GM04503 (cell line): Measurements from ENCODE around the gene CPB1.
"Not testable (repeated sequence)": the region's sequence is repeated elsewhere in the genome, so short reads cannot be mapped to it uniquely, and the experiment has no call there.

Experiments used
- DNase-seq: peaks from one replicate; pipeline ENCODE4 v3.0.0-alpha.2; 2012; ENCODE audit warnings: low read depth

The CPB1 gene

DNA sequence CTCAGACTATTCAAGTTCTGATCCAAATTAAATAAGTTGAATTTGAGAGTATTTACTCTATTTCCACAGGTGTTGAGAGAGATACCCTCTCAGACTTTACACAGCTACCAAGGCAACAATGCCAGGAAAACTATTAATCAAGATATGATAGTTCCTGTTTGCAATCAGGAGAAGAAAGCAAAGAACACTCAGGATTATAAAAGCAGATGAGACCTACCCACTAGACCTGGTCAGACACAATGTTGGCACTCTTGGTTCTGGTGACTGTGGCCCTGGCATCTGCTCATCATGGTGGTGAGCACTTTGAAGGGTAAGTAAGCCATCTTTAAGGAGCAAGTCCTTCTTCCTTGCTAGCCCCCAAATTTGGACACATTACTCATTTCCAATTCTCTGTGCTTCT is at the start of gene CPB1:
TSS of gene CPB1 (plus strand) at position 227 of the 400 bp plus-strand sequence. CDS start at position 240, 13 bp downstream.
- DNase-seq, result no peak

DNA sequence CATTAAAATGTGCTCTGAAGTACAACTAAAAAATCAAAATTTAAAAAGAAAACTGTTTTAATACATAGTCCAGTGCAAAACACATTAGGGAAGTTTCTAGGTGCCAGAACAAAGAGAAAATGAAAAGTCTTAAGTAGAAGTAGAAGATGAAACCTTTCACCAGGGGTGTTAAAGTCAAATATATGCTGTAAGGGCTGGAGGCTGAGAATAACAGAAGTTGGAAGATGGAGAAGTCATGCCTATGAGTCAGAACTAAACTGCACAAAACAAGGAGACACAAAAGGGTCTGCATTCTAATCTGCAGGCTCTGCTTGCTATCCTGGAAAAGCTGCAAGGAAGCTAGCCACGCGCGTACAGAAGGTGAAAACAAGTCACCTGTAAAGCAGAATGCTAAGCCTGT is 48.7 kb upstream of the CPB1 start:
- no peak for DNase-seq

DNA sequence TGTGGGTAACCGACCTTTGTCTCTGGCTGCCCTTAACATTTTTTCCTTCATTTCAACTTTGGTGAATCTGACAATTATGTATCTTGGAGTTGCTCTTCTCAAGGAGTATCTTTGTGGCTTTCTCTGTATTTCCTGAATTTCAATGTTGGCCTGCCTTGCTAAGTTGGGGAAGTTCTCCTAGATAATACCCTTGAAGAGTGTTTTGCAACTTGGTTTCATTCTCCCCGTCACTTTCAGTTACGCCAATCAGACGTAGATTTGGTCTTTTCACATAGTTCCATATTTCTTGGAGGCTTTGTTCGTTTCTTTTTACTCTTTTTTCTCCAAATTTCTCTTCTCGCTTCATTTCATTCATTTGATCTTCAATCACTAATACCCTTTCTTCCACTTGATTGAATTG is 42.6 kb upstream of the CPB1 start:
- DNase-seq, result not testable (repeated sequence)

DNA sequence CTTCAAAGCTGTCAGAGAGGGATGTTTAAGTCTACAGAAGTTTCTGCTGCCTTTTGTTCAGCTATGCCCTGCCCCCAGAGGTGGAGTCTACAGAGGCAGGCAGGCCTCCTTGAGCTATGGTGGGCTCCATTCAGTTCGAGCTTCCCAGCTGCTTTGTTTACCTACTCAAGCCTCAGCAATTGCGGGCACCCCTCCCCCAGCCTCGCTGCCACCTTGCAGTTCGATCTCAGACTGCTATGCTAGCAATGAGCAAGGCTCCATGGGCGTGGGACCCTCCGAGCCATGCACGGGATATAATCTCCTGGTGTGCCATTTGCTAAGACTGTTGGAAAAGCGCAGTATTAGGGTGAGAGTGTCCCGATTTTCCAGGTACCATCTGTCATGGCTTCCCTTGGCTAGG is 41.5 kb upstream of the CPB1 start:
- DNase-seq, result not testable (repeated sequence)

DNA sequence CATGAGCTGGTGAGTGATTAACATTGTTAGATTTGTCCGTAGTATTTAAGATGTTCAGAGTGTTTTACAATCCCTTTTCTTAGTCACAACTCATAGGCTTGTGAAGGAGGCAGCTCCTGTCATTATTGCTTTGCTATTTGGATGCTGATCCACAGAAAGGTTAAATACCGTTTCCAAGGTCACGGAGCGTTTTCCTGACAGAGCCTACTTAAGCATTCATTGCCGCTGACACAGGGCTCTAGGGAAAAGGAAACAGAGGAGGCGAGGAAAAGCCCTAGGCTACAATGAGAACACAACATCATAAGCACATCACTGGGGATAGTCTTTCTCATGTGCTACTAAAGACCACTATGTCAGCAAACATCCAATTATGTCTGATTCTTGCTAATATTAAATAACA is 38.5 kb upstream of the CPB1 start:
- DNase-seq, result no peak

DNA sequence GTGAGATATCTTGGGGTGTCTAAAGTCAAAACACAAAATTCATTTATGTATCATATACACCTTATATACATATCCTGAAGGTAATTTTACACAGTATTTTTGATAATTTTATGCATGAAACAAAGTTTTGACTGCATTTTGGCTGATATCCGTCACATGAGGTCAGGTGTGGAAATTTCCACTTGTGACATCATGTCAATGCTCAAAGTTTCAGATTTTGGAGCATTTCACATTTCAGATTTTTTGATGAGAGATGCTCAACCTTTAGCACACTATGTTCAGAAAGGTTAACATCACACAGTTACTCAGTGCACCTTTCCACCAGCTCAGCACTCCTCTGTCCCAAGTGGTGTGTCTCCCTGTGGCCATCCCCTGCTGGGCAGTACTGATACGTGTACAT is 37.7 kb upstream of the CPB1 start:
- DNase-seq, result no peak

DNA sequence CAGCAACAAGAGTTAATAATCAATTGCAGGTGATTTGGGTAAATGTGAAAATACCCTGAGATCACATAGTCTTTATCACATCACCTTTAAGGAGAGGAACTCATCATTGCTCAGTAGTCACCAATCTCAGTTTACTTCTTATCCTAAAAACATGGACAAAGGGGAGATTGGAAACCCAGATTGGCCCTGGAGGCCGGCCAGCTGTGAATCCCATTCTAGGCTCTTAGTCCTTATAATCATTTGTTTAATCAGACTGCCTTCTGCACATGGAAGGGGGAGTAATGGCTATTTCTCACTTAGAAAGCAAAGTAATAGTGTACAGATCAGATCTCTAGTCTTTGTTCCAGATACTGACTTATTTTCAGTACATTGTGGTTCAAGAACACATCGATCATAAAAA is 37.2 kb upstream of the CPB1 start:
- DNase-seq, result no peak

DNA sequence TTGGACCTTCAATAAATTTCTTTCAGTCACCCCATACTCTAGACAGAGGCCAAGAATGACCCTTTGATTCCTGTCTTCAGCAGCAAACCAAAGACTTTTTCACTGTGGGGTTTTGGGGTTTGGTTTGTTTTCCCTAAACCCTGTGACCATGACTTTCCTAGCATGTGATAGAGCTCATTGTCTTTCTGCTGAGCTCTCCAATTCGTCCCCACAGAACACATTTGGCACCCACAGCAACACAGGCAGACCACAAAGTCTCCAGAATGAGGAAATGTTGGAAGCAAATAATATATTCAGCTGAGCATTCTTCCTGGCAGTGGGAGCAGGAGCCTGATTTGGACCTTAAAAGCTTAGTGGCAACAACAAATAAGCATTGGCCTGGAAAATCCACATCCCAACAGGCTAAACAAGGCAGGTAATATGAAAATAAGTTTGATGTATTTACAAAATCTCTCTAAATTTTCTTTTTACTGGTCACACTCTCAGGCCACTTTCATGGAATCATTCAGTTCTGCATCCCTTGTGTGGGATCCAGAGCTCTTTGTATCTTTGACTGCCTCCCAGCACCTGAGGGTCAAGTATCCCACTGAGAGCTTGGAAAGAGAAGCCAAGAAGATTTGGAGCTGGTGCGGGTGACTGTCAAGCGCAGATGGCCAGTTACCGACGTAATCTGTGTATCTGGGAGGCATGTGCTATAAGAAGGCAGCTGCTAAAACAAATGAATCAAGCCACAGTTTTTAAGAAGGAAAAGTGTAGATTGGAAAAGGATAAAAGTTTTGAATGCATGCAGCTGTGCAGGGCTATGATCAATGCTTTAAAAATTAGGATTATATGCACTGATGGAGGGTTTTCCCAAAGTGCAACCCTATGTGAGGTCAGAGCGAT is 36.5 kb upstream of the CPB1 start:
- peak; percentile 3 for DNase-seq

DNA sequence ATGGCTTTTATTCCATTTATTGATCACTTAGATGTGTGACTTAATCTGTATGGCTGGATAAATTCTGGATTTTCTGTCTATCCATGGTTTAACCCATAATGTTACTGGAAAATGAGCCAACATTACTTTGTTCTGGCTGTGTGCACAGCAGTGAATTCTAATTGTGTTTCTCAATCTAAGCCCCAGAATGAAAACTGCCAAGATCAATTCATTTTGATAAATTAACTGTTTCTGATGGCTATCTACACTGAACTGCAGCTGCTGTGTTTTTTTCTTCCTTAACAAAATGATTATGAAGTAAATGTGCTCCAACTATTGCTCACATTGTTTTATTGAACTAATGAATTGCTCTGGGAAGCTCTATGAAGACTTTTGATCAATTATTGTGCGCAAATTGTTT is 35.7 kb upstream of the CPB1 start:
- no peak for DNase-seq

DNA sequence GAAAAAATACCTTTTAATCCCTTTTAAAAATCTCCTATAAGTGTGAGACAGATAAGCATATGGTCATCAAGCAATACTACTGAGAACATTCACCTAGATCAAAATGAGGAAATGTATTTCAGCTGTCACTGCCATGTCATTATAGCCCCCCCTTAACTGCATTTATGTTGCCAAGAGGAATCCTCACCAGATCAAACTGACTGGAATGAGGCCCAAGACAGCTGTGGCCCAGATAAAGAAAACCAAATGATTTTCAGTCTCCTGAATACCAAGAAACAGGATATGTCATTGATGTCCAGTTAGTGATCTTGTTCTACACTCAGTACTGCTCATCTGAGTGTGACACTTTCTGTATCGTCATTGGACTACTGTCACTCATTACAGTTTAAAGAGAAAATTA is 35.1 kb upstream of the CPB1 start:
- no peak for DNase-seq

DNA sequence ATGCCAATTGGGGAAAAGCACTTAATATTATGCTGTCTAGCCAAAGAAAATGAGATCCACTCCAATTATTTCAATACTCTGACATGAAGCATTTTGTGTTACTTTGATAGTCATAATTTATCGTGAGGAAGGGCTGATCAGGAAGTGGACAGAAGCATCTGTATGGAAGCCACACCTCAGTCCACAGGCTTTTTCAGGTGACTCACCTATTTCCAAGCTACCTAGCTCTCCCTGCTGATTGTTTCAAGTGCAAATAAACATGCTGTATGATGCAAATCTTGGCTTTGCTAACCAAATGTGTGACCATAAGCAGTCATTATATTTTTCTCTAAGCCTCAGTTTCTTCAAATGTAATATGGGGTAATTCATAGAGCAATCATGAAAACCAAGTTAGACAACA is 30.8 kb upstream of the CPB1 start:
- DNase-seq, result no peak

DNA sequence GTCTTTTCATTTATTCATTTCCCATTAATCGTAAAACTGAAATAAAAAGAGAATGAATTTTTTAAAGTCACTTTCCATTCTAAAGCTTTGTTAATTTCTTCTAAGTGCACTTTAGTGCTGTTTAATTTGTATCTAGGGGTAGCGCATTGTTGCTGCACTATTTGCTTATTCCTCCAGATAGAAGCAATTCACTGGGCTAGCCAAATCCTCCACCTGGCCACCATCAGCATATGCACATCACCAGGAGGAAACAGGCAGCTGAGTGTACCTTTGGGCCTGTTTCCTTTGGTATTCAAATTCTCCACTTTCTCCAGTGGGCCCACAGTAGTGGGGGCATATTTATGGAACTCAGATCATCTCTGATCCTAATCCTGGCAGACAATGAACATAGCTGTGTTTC is 29.8 kb upstream of the CPB1 start:
- no peak for DNase-seq

DNA sequence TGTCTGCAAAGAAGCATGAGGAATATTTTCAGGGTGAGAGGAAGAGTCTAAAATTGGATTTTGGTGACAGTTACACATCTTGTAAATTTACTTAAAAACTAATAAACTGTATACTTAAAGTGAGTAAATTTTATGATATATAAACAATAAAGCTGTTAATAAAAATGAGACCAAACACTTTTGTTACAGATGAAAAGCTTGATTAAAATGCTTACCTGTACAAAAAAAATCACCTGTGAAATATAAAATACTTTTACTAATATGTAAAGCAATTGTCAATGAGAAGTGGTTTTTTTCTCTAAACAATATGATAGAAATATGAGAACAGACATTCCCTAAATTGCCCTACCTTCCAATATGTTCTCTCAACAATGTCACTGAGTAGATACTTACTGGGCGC is 27.2 kb upstream of the CPB1 start:
- no peak for DNase-seq

DNA sequence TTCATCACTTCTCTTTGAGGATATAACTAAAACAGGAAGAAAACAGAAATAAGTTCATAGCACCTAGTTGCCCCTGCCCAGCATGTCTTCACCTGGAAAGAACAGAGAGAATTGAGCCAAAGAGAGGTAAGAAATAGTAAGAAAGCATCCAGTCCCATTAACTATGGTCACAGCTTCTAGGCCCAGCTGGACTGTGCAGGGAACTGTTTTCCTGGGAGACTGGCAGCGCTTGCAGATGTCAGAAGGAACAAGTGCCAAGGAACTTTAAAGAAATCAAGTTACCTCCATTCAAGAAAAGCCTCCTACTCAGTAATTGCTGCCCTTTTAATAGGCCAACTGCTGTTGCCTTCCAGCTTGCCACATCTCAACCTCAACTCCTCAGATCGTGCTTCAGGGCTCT is 17.8 kb upstream of the CPB1 start:
- DNase-seq, result no peak

DNA sequence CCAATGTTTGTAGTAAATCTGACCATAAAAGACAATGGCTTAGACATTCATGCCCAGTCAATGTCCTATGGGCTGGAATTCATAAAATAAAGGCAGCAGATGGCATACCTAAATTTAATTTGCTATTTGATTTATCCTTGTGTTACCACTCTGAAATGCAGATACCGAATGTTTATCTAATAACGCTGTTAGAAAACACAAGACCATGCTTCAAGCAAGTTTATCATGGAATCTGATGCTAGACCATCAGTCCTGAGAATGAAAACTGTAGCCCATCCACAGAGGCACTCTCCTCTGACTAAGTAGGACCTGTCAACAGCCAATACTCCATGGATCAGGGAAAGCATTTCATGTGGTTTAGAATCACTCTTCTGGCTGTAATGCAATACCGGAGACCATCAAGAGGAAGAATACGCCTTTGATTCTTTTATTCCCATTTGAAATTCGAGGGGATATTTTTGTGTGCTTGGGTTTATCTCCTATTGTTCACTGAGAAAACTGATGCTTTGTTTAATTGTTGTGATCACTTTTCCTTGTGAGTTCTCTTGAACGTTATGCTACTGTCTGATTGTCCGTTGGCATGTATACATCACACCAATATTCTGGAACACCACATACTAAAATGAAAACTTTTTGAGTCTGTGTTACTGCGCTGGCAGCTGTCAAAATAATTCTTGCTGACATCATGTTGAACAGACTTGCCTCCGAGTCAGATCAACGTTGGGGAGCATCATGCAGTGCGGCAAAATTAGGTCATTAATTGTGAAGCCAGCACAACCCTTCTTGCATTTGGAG is 12.1 kb upstream of the CPB1 start:
- DNase-seq, result no peak

DNA sequence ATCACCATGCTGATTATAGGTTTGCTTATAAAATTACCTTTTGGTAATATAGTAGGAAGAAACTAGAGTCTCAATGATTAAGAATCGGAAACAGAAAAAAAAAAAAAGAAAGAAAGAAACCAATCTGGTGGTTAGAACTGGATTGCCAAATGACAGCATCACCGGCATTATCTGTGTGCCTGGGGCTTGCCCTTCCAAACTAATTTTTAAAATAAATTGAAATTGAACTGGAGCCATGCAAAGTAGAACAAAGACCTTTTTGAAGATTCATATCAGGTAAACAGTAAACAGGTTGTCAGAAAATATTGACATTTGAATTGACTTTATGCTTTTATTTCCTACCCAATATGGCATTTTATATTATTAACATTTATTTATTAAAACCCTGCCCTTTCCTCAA is 11.2 kb upstream of the CPB1 start:
- no peak for DNase-seq

DNA sequence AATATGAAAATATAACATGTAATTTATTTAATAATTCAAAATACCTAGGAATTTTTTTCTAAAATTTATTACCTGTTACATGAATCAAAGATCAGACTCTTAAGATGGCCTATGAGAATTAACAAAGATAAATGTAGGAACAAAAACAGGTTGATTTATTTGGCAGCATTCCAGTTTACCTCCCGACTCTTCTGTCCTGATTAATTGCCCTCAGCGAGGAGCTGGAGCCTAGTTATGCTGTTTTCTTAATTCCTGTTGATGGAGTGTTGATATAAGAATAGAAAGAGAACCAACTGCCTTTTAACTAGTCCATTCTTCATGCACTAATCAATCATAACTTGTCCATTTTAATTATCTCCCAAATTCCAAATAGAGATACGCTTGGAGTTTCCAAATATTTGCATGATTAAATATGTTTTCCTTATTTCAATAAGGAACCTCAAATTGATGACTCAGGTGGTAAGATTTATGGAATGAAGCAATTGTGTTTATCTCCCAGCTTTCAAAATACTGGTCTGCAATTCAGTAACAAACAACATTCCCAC is 10.6 kb upstream of the CPB1 start:
- DNase-seq, result no peak

DNA sequence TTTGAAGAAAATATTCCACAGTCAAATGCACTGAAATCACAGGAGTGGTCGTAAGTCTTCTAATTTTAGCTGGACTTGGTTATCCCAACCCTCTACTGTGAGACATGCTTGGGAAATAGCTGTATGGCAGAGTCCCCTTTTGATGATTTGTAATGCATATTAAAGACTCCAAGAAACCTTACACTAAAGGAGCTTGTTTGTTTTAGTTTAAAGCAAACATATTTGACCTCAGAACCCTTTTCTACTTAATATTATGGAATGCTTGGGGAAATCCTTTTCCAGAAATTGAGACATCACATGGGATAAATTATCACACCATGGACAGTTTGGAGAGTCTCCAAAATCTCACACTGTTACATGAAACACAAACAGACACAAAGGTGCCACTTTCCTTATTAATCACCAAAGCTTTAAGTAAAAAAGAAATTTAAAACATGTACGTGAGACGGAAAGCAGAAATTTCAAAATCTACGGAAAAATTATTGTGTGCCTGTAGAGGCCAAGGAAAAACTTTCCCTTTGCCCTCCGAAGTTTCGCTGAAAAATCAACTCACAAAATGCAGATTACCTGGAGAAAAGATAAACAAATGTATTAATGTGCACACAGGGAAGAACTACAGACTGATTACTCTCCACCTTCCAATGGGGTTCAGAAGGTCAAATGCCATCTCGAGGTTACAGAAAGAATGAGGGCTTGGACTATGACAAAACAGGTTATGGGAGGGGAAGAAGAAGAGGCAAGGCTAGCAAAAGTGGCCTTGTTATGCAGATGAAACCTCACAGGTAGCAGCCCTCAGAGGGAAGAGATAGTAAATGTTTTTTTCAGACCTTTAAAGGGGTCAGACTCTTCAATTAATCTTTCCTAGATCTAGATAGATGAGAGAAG is 7.0 kb upstream of the CPB1 start:
- DNase-seq, result no peak

DNA sequence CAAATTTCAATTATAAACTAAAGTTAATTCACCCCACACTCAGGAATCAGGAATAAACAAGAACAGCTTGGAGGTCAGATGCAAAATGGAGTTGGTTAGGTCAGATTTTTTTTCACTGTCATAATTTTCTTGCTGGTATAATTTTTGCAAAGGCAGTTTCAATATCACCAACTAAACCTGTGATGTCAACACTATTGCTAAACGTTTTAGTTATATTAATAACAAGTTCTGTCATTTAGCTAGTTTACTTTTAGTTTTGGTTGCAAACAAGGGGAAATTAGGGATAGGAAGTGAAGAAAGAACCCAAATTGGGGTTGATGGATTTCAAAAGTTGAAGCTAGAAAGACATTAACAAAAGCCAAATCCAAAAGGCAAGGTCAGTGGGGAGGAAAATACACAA is 4.6 kb upstream of the CPB1 start:
- no peak for DNase-seq

DNA sequence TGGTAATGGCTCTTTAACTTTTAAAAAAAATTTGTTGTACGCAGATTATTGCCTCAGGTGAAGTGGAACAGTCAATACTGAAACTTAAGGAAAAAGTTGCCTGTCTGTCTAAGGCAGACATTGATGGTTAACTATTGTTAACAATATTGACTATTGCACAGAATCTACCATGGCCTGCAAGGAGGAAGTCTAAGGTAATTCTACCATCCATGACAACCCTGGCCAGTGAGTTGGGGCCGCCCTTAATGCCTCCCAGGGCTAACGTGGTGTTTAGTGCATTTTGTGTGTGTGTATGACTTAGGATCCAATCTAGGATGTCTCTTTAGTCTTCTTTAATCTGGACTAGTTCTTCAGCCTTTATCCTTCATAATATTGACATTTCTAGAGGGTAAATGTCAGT is 2.1 kb upstream of the CPB1 start:
- no peak for DNase-seq

DNA sequence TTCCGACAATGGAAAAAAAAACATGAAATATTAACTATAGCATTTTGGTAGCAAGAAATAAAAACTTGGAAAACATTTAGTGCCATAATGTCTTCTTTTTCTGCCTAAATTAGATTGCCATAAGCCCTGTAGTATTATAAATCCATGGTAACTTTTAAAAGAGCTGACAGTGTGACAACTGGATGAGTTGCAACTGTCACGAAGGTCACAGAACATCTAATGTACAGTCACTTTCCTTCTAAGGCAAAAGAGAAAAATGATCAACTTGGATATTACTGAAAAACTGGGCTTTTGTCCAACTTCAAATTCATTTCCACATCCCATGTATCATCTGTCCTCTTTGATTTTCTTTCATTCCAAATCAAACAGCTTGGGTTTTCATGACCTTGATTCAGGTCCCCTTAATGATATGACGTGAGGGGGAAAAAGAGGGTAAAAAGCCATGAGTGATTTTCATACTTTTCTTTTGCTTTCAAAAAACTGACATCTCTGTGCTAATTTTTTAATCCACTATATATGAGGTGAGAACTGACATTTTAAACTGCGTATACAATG is 602 bp downstream of the CPB1 start:
- DNase-seq, result no peak

DNA sequence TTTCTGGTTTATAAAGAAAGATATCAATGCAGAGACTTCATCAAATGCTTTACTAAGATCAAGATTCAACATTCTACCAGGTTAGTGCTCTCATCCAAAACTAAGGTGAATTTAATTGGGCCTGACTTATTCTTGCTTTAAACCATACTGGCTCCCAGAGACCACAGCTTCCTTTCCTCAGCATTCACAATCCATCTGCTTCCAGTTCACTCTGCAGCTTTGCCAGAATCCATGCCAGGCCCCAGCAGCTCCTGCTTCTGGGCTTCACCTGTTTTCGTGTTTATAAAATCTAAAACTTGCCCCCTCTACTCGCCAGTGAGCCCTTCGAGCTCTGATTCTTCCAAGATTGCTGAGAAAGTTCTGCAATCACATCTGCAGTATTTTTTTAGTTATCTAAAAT is 2.3 kb downstream of the CPB1 start:
- DNase-seq, result no peak
